SW 1271 (cell line): ENCODE results near the gene HORMAD2.

Experiments used
- DNase-seq, 2 experiments: peaks; one replicate each; lab custom pipeline; 2025; lab: John Stamatoyannopoulos, UW

The HORMAD2 gene

DNA sequence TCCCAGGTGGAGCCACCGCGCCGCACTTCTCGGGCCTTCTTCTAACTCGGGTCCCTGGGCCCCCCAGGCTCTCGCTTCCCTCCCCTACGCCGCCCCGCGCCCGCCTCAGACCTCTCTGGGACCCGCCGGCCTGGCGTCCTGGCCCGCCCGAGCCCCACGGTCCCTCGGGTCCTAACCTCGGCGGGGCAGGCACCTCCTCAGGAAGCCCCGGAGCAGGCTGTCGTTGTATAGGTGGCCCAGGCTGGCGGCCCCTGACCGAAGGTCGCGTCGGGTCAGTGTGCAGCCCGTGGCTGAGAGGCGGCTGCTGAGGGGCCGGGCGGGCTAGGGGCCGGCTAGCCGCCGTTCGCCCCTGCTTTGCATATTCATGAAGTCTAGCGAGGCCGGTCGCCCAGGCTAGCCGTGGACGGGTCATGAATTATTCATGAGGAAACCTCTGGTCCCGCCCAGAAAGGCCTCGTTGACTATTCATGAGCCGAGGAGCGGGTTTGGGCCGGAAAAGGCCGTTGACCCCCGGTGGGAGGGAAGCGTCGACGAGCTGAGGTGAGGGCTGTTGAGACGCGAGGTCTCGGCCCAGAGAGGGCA, at the start of gene HORMAD2:
HORMAD2 (plus strand) TSS at position 513 of the 582 bp plus-strand sequence. CDS start 13,489 bp downstream, outside the sequence.
- DNase-seq = no peak

DNA sequence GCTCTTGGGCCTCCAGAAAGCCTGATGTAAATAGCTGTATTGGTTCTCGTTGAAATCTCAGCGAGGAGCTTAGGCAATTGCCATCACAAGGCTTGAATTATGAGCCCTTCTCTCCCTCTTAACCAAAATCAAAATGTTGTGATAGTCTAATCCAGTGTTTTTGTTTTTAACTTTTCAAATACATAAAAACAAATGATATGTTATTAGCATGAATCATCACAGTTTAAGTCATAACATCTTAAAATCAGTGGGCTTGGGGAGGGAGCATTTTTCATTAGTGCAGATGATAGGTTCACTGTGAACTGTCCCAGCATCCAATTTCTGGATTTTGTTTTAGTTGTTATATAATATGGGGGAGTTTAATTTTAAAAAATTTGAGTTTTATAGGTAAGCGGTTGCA, 48.9 kb upstream of the HORMAD2 start:
- no peak for DNase-seq

DNA sequence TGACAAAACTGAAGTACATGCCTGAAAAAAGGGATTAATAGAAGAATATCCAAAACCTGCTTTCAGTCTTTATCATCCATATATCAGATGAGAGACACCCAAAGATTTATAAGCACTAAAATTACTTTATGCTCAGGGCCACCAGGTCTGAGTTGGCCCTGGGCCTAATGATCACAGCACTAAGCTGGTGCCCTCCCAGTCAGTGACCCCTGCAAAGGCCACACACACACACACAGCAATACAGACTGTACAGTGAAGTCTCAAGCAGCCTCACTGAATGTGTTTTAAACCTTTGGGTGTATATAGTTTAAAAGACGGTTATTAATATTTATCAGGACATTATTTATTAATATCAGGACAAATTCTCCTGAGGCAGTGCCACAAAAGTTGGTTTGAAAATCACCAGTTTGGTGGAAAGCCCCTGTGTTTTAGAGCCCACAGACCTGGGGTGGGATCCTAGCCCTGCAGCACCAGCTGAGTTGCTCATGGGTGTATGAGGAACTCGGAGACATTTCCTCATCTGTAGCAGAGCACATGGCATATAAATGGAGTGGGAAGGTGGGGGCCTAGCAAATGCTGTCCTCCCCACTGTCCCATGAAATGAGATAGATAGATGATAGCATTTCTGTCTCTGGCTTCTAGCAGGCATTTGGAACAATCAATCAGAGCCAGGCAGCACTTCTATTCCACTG, 48.4 kb upstream of the HORMAD2 start:
- DNase-seq = no peak

DNA sequence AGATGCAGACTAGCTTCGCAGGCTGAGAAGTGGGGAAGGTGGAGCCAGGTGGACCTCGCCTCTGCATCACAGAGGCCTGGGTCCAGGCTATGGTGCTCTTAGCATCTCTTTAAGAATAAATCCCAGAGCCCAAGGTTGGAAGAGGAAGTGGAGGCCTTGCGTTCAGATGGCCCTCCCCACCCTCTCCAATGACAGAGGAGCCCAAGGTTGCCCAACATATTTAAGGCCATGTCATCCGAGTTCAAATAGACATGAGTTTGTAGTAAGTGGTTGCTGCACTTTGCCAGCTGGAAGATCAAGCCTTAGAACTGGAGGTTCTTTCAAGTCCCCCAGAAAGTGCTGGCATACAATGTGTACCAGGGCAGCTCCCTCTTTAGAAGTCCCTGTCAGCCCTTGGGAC, 47.1 kb upstream of the HORMAD2 start:
- DNase-seq = no peak

DNA sequence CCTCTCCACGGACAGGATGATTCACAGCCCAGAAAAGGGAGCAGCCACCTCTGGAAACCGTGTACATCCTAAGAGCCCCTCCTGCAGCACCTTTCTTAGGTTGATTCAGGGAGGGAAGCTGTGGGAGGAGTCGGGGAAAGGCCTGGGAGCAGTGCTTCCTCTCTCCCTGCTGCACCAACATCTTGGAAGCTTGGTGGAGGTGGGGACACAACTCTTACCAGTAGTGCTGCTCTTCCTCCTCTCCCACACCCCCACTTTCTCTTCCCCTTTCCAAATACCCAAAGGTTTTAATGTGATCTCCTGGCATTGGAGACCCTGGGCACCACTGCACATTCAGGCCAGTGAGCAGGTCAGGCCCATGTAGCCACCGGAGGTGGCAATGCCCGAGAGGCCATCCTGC, 46.4 kb upstream of the HORMAD2 start:
- DNase-seq = no peak

DNA sequence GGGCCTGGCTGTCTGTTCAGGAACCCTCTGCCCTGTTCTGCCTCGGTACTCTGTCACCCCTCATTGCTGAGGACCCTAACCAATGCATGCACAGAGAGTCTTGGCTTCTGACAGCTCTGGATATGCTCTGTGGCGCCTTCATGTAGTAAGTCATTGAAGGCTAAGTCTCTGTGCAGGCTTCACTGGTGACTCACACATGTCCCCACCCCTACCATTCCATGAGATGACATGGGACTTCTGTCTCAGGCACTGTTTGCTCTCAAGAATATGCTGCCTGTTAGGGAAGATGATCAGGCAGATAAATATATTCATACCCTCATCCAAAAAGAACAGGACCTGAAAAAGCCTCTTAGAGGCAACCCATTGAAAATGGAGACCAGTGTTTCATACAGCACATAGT, 43.6 kb upstream of the HORMAD2 start:
- DNase-seq = no peak

DNA sequence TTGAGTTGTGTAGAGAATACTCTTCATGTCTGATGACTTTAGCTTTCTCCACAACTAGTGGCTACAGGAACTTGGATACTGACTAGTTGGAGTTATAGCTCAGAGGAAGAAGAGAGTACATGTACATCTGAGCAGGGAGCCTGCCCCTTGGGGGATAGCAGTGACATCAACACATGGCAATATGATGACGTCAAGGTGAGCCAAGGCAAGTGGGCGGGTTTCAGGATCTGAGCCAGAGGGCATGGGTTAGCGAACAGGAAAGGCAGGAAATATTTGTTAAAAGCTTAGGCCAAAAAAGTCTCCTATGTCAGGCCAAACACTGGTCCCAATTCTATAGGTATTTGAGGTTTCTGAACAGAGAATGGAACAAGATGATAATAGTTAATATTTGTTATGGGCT, 42.0 kb upstream of the HORMAD2 start:
- no peak for DNase-seq

DNA sequence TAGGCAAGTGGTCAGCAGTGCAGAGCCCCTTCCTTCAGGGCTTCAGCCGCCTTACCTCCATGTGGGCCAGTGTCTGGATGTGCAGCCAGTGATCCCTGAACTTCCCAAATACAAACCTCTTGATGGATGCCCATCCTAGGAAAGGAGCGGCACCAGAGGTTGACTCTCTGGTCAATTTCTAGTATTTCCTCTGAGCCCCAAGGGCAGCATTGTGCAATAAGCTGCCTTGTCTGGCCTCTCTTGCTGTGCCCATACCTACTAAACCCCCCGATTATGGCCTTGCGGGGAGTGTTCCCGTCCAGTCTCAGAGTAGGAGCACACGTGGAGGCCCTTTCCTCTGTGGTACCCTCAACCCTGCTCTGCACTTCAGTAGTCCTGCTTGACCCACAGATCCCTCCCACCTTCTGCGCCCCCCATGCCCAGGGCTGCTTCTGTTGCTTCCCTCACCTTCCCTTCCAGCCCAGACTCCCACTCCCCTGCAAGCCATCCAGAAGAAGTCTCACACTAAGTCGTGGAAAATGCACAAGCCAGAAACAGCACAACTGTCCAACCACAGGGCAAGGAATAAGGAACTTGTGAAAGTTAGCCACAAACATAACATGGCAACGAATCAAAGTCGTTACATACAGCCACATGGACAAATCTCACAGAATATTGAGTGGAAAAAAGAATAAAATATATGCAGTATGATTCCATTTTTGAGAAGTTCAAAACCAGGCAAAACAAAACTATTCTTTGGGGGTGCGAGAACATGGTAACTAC, 39.6 kb upstream of the HORMAD2 start:
- no peak for DNase-seq

GRCh38 chr22:30041475-30041874, 38.8 kb upstream of the HORMAD2 start:
- DNase-seq = no peak

DNA sequence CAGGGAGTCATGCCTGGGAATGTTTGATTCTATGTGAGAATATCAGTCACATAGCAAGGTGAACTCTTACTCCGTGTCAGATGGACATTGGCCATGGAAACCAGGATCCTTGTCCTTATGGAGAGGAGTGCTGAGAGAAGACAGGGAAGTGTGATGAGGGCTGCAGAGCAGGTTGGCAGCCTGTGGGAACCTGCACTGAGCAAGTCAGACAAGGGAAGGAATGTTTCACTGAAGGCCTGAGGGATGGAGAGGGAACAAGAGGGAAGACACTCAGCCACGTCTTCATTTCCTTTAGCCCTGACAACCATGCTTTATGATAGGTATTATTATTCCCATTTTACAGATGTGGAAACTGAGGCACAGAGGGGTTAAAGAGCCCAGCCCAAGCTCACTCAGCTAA, 38.4 kb upstream of the HORMAD2 start:
- no peak for DNase-seq

GRCh38 chr22:30043161-30043560, 37.1 kb upstream of the HORMAD2 start:
- DNase-seq = no peak

GRCh38 chr22:30044369-30044768, 35.9 kb upstream of the HORMAD2 start:
- DNase-seq = no peak

DNA sequence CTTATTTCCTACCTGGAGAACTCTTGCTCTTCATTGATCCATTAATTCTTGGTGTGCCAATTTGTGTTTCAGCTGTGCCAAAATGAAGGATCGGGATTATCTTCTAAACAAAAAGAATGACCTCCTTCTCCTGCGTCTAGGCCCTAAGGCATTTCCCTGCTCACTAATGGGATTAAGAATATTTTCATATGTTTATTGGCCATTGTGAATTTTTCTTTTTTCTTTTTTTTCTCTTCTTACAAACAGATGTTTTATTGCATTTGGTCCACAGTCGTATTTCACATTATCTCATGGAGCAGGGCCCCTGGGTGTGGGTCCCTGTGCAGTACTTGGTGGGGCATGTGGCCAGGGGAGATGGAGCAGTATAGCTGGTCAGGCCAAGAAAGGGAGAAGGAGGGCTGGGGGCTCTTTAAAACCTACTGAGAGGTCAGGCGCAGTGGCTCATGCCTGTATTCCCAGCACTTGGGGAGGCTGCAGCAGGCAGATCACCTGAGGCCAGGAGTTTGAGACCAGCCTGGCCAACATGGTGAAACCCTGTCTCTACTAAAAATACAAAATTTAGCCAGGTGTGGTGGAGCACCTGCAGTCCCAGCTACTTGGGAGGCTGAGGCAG, 35.3 kb upstream of the HORMAD2 start:
- no peak for DNase-seq

DNA sequence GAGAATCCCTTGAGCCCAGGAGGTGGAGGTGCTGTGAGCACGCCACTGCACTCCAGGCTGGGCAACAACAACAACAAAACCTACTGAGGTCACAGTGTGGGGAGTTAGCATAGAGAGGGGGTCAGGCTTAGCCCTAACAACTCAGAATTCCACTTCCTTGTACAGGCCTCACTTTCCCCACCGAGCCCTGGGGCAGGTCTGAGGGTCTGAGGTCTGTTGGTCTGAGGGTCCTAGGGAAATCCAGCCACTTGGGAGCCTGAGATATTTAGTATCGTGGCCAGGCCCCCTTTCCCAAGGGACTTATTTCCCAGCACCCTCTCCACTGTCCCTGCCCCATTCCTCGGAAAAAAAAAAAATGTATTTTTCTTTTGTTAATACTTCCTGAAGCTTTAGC, 34.8 kb upstream of the HORMAD2 start:
- no peak for DNase-seq

GRCh38 chr22:30045901-30046715, 34.2 kb upstream of the HORMAD2 start:
- DNase-seq = no peak

- no peak for DNase-seq
Observed at GRCh38 chr22:30046716-30047363, 33.4 kb upstream of the HORMAD2 start.

GRCh38 chr22:30047364-30047738, 32.9 kb upstream of the HORMAD2 start:
- no peak for DNase-seq

GRCh38 chr22:30048681-30049080, 31.6 kb upstream of the HORMAD2 start:
- DNase-seq = no peak

DNA sequence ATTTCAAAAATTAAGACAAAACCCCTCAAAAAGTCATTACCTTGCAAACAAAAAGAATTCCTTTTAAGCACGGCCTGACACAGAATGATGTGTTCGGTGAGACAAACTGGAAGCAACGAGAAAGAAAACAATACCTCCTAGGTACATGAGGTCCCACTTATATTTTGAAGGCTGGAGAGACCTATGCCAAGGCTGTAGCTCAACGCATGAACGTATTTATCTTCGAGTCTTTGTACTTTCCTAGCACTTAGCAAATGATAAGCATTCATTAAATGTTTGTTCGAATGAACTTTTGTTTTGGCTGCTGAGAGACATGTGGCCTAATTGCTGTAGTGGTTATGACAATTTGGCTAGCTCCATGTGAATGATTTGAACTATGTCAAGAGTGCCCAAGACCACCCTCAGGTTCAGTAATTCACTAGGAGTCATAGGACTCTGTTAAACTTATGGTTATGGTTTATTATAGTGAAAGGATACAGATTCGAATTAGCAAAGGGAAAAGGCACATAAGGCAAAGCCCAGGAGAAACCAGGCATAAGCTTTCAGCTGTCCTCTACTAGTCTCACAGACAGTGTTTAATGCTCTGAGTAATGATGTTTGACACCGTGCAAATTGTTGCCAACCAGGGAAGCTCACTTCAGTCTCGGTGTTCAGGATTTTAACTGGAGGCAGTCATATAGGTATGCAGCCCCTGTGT, 26.0 kb upstream of the HORMAD2 start:
- no peak for DNase-seq

DNA sequence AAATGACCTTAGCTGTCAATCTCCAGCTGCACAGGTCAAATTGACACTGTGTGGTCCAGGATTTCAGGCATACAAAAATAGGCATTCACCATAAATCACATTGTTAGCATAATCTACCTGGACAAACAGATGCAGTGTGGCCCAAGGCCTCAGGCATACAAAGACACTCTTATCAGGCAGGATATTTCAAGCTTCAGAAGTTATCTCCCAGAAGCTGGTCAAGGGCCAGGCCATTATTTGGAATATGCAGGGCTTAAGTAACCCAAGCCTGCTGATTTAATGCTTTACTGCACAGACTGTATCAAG, 25.5 kb upstream of the HORMAD2 start:
- no peak for DNase-seq

- no peak for DNase-seq
Observed at GRCh38 chr22:30056015-30056414, 24.2 kb upstream of the HORMAD2 start.
